DOHH2 (cell line): ENCODE results near the gene PCDHGA4.

Experiments used
- EZH2phosphoT487 ChIP-seq: fragments of 200-600 bp; sonication (generic); IDR thresholded peaks from 2 replicates; pipeline ENCODE4 v1.6.1; 2017; ENCODE audit warnings: borderline replicate concordance, mild to moderate bottlenecking, antibody characterized with exemption, low read length, moderate library complexity, mixed read lengths
- TF ChIP-seq, protein P1 (sequence below): fragments of 200-600 bp; sonication (generic); IDR thresholded peaks from one replicate; pipeline ENCODE4 v1.5.1; 2014; ENCODE audit warnings: antibody characterized with exemption, mild to moderate bottlenecking, low read depth, low read length; ENCODE audit not compliant: poor library complexity, severe bottlenecking

DNA sequence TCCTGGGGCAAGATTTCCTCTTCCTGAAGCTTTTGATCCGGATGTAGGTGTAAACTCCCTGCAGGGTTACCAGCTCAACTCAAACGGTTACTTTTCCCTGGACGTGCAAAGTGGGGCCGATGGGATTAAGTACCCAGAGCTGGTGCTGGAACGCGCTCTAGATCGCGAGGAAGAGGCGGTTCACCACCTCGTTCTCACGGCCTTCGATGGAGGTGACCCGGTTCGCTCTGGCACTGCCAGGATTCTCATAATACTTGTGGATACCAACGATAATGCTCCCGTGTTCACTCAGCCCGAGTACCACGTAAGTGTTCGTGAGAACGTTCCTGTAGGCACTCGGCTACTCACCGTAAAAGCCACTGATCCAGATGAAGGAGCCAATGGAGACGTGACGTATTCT, 820 bp downstream of the PCDHGA4 start:
- TF ChIP-seq, protein P1, sequence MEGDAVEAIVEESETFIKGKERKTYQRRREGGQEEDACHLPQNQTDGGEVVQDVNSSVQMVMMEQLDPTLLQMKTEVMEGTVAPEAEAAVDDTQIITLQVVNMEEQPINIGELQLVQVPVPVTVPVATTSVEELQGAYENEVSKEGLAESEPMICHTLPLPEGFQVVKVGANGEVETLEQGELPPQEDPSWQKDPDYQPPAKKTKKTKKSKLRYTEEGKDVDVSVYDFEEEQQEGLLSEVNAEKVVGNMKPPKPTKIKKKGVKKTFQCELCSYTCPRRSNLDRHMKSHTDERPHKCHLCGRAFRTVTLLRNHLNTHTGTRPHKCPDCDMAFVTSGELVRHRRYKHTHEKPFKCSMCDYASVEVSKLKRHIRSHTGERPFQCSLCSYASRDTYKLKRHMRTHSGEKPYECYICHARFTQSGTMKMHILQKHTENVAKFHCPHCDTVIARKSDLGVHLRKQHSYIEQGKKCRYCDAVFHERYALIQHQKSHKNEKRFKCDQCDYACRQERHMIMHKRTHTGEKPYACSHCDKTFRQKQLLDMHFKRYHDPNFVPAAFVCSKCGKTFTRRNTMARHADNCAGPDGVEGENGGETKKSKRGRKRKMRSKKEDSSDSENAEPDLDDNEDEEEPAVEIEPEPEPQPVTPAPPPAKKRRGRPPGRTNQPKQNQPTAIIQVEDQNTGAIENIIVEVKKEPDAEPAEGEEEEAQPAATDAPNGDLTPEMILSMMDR = no peak
- TF ChIP-seq EZH2phosphoT487 = no peak
